Hepatocyte (in vitro differentiated cells): ENCODE results near the gene ANKS1B. TPM values are rescaled to one million over a fixed set of nuclear protein-coding genes. Genes with fewer than 3 reads are reported as not detected.

Source experiments
- DNase-seq: peaks from one replicate; pipeline ENCODE4 v3.0.0-alpha.2; 2016; ENCODE audit warnings: low spot score
- H2AFZ ChIP-seq: fragments of 200-600 bp; sonication (generic); 2 replicates; pipeline ENCODE4 v1.6.0; 2016; ENCODE audit warnings: antibody characterized with exemption, mild to moderate bottlenecking
- H3K27ac ChIP-seq: fragments of 200-600 bp; sonication (generic); 2 replicates; pipeline ENCODE4 v1.5.1; 2016; ENCODE audit warnings: mild to moderate bottlenecking
- H3K27me3 ChIP-seq: fragments of 200-600 bp; sonication (generic); 2 replicates; pipeline ENCODE4 v1.6.1; 2016
- H3K36me3 ChIP-seq: fragments of 200-600 bp; sonication (generic); replicated peaks from 2 replicates; pipeline ENCODE4 v1.5.1; 2016; ENCODE audit warnings: low read depth; ENCODE audit not compliant: insufficient read depth
- H3K4me1 ChIP-seq: fragments of 200-600 bp; sonication (generic); 2 replicates; pipeline ENCODE4 v1.5.1; 2016; ENCODE audit warnings: mild to moderate bottlenecking, moderate library complexity; ENCODE audit not compliant: insufficient read depth
- H3K4me2 ChIP-seq: fragments of 200-600 bp; sonication (generic); 2 replicates; pipeline ENCODE4 v1.6.0; 2016
- H3K4me3 ChIP-seq: fragments of 200-600 bp; sonication (generic); 2 replicates; pipeline ENCODE4 v1.5.1; 2016; ENCODE audit warnings: mild to moderate bottlenecking
- H3K79me2 ChIP-seq: fragments of 200-600 bp; sonication (generic); 2 replicates; pipeline ENCODE4 v1.6.0; 2017; ENCODE audit warnings: mild to moderate bottlenecking
- H3K9me2 ChIP-seq: fragments of 200-600 bp; sonication (generic); replicated peaks from 2 replicates; pipeline ENCODE4 v1.6.0; 2017; ENCODE audit warnings: mild to moderate bottlenecking; ENCODE audit not compliant: insufficient read depth
- H3K9me3 ChIP-seq: fragments of 200-600 bp; sonication (generic); 2 replicates; pipeline ENCODE4 v1.5.1; 2016; ENCODE audit warnings: low read depth, mild to moderate bottlenecking
- H4K20me1 ChIP-seq: fragments of 200-600 bp; sonication (generic); 2 replicates; pipeline ENCODE4 v1.6.0; 2016; ENCODE audit warnings: mild to moderate bottlenecking; ENCODE audit not compliant: insufficient read depth, poor library complexity, severe bottlenecking
- EZH2 ChIP-seq: fragments of 200-600 bp; sonication (generic); IDR thresholded peaks from 2 replicates; pipeline ENCODE4 v1.6.1; 2016; ENCODE audit warnings: antibody characterized with exemption, mild to moderate bottlenecking, borderline replicate concordance
- EZH2phosphoT487 ChIP-seq: fragments of 200-600 bp; sonication (generic); IDR thresholded peaks from one replicate; pipeline ENCODE4 v1.6.1; 2018; ENCODE audit warnings: antibody characterized with exemption, mild to moderate bottlenecking, low read depth, moderate library complexity; ENCODE audit not compliant: unreplicated experiment, severe bottlenecking
- WGBS: methylation state at CpG from one replicate; pipeline ENCODE4 v1.1.6; 2016; ENCODE audit warnings: low lambda C conversion rate; ENCODE audit errors: missing lambda C conversion rate; 5-methylcytosine and 5-hydroxymethylcytosine counted together
- polyA plus RNA-seq: library from polyadenylated mRNA; unstranded; fragments of >200 nt; fragmentation: Nextera tagmentation; extraction: Ambion mirVana; gene quantifications from 2 replicates; pipeline ENCODE4 v1.2.1, GENCODE V29; 2016
- total RNA-seq: library from RNA; depleted of rRNA; stranded (reverse); fragments of >200 nt; gene quantifications from 2 replicates; pipeline ENCODE4 v1.2.3, GENCODE V29; 2014
- TF ChIP-seq, protein P1 (sequence below): fragments of 200-600 bp; sonication (generic); IDR thresholded peaks from 2 replicates; pipeline ENCODE4 v1.5.1; 2016; ENCODE audit warnings: antibody characterized with exemption, mild to moderate bottlenecking; ENCODE audit not compliant: poor library complexity

ANKS1B gene
- total and polyA plus RNA-seq, 2 experiments from 2014 or later, result 1.6 to 2.2 TPM

DNA sequence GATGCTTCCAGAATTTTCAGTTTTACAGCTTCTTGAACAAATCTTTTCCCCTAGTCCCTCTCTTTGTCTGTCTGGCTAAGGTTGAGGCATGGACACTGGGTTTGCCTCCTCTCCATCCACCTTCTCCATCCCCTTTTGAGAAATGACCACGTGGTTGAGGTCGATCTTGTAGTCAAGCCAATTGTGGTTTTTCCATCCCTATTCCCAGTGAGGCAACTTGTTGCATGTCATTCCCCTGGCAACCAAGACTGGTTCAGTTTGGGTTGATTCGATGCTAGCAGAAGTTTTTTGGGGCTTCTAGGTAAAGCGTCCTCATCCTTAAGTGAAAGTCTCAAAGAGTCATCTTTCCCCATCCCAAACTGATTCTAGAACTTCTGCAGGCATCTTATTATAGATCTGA is 1038.9 kb downstream of the ANKS1B start:
- no peak for DNase-seq
- no peaks in the 10 kb centered on the region for H3K27me3 ChIP-seq
- no peak overlapping the region for H3K27ac ChIP-seq
- H3K4me1 ChIP-seq, result no peaks in the 10 kb centered on the region
- H3K9me3 ChIP-seq, result no peaks in the 10 kb centered on the region
- TF ChIP-seq, protein P1, sequence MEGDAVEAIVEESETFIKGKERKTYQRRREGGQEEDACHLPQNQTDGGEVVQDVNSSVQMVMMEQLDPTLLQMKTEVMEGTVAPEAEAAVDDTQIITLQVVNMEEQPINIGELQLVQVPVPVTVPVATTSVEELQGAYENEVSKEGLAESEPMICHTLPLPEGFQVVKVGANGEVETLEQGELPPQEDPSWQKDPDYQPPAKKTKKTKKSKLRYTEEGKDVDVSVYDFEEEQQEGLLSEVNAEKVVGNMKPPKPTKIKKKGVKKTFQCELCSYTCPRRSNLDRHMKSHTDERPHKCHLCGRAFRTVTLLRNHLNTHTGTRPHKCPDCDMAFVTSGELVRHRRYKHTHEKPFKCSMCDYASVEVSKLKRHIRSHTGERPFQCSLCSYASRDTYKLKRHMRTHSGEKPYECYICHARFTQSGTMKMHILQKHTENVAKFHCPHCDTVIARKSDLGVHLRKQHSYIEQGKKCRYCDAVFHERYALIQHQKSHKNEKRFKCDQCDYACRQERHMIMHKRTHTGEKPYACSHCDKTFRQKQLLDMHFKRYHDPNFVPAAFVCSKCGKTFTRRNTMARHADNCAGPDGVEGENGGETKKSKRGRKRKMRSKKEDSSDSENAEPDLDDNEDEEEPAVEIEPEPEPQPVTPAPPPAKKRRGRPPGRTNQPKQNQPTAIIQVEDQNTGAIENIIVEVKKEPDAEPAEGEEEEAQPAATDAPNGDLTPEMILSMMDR, result no peak
- TF ChIP-seq EZH2 (no peak), EZH2phosphoT487 (no peak)
- WGBS, result 80% methylated on average over 4 of the region's 4 CpGs
- H3K4me3 ChIP-seq, result no peak overlapping the region
- no peaks in the 10 kb centered on the region for H3K9me2 ChIP-seq
- no peak overlapping the region for H3K4me2 ChIP-seq
- no peaks in the 10 kb centered on the region for H4K20me1 ChIP-seq
- no peak overlapping the region for H2AFZ ChIP-seq
- no peaks in the 10 kb centered on the region for H3K79me2 ChIP-seq
- H3K36me3 ChIP-seq, result no peaks in the 10 kb centered on the region

DNA sequence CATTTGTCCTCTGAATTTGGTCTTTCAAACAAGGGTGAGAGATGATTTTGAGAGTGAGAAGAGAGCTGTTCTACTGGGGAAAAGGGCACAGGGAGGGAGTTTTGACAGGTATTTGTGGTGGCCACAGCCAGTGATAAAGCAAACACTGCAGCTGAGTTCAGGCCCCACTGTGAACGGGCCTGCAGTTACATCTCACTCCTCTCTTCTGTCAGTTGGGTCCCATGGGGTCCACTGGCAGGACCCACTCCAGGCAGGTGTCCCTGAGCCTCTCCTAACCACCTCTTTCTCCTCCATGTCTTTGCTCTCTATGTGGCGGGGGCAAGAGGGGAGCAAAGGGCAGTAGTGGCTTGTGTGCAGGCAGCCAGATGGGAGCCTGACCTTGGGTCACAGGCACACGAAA is 1044.8 kb downstream of the ANKS1B start:
- 60% methylated on average over 3 of the region's 3 CpGs for WGBS
- H3K4me1 ChIP-seq, result no peaks in the 10 kb centered on the region
- no peak for TF ChIP-seq EZH2phosphoT487
- TF ChIP-seq, protein P1, result no peak

DNA sequence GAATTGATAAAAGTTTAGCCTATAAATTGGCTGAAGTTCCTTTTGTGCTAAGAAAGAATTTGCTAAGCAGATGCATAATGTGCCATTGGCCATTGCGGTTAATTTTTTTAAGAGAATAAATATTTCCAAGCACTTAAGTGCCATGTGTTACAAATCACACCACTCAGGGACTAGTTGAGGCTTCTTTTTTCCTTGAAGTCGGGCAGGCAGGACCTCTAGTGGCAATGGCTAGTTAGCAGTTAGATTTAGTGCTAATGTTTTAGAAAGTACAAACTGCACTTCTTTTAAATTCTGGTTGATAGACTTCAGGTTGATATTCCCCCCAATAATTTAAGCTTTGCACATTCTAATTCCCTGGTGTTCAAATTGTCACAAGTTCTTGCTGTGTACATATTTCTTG is 1045.4 kb downstream of the ANKS1B start:
- no peaks in the 10 kb centered on the region for H3K4me1 ChIP-seq
- H3K27me3 ChIP-seq, result no peaks in the 10 kb centered on the region
- H3K36me3 ChIP-seq, result no peaks in the 10 kb centered on the region
- H4K20me1 ChIP-seq, result no peaks in the 10 kb centered on the region
- WGBS, result 33% methylated on average over 2 of the region's 2 CpGs
- no peaks in the 10 kb centered on the region for H3K9me2 ChIP-seq
- DNase-seq, result peak; percentile 40
- H3K79me2 ChIP-seq, result no peaks in the 10 kb centered on the region
- TF ChIP-seq EZH2 (no peak), EZH2phosphoT487 (no peak)
- TF ChIP-seq, protein P1, result peak; percentile 50
- H2AFZ ChIP-seq, result no peak overlapping the region
- no peak overlapping the region for H3K27ac ChIP-seq
- H3K4me2 ChIP-seq, result no peak overlapping the region
- H3K9me3 ChIP-seq, result no peaks in the 10 kb centered on the region
- no peak overlapping the region for H3K4me3 ChIP-seq

More for the DNA sequence above, 1044.8 kb downstream of the ANKS1B start:
- Histone ChIP-seq H3K27ac (no peak overlapping the region), H3K4me2 (no peak overlapping the region), H3K36me3 (no peaks in the 10 kb centered on the region), H3K27me3 (no peaks in the 10 kb centered on the region), H3K79me2 (no peaks in the 10 kb centered on the region), H3K4me3 (no peak overlapping the region), H2AFZ (no peak overlapping the region), H3K9me3 (no peaks in the 10 kb centered on the region), H3K9me2 (no peaks in the 10 kb centered on the region), H4K20me1 (no peaks in the 10 kb centered on the region)
- DNase-seq, result no peak

DNA sequence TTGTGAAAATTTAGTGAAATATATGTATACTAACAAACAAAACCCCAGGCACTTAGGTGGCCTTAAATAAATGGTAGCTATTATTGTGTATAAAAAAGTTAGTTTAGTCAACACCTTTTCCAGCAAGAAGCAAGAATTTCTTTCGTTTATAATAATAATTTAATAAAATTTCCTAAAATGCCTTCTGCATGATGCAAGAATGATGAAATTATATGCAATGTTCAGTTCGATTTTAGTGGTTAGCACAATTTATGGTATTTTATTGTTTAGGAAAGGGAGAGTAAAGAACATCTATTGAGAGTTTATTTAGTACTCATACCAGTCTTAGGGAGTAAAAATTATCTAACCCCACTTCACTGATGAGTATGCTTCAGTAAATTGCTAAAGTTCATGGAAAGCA is 1048.9 kb downstream of the ANKS1B start:
- H4K20me1 ChIP-seq, result no peaks in the 10 kb centered on the region
- H3K36me3 ChIP-seq, result no peaks in the 10 kb centered on the region
- H3K9me3 ChIP-seq, result no peaks in the 10 kb centered on the region
- H3K4me2 ChIP-seq, result no peak overlapping the region
- no peak overlapping the region for H2AFZ ChIP-seq
- WGBS, result 61% methylated on average over 2 of the region's 2 CpGs
- no peaks in the 10 kb centered on the region for H3K4me1 ChIP-seq
- no peak overlapping the region for H3K4me3 ChIP-seq
- TF ChIP-seq EZH2 (no peak), EZH2phosphoT487 (no peak)
- TF ChIP-seq, protein P1, result no peak
- no peak overlapping the region for H3K27ac ChIP-seq
- no peaks in the 10 kb centered on the region for H3K79me2 ChIP-seq
- H3K9me2 ChIP-seq, result no peaks in the 10 kb centered on the region
- no peaks in the 10 kb centered on the region for H3K27me3 ChIP-seq
- no peak for DNase-seq
